ENCODE results near the gene SGCA.

DNA sequence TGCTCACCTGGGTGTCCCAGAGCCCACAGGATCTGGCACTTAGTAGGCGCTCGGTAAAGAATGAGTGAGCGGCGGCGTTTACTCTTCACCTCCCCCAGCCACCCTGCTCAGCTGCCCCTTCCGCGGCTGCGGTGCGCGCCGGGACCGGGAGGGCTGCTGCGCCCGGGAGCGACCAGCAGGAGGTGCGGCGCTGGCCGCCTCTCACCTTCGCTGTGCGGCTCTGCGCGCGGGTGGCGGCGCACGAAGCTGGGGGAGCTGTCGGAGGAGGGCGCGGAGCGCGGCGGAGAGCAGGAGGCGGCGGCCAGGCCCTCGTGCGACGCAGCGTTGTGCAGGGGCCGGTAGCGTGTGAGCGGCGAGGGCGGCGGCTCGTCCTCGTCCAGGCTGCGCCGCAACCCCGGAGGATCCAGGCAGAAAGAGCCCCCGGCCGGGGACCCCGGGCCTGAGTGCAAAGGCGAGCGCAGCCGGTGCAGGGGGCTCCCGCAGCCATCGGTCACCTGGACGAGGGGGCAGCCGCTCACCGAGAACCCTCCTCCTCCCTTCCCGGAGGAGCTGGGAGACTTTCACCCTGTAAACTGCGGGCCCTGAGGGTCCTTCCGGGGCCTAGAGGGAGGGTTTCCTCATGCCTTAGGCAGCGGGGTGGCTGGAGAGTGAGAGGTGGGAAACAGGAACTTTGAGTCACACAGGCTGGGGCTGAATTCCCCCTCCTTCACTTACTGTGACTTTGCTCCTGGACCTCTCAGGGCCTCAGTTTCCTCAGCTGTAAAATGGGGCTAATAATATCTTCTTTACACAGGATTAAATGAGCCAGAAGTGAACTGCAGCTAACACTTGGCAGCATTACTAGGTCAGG is 48.4 kb upstream of the SGCA start:
- peak; percentile 28 to 62 for TF ChIP-seq RAD21 (IDR thresholded peaks at IDR 0.05 in 1 of 2, conservative IDR thresholded peaks at IDR 0.05 in 1 of 2; ENCODE audit: low read depth in 2 of 2, low read length in 2 of 2)
- no peak for TF ChIP-seq CHD2 (IDR thresholded peaks at IDR 0.05; ENCODE audit: low read length)
- peak; percentile 70 to 83 (median 75) for TF ChIP-seq CTCF (IDR thresholded peaks at IDR 0.05; ENCODE audit: control extremely low read depth in 1 of 3, insufficient read depth in 1 of 3, low read depth in 1 of 3, low read length in 3 of 3)
- TF ChIP-seq MAFK (IDR thresholded peaks at IDR 0.05; ENCODE audit: low read depth, low read length), result no peak
- TF ChIP-seq PHF8 (conservative IDR thresholded peaks at IDR 0.05; ENCODE audit: low read depth, low read length), result peak; percentile 45; the same call in 1 of the 2 replicates
- no peak for TF ChIP-seq KDM5A (IDR thresholded peaks at IDR 0.05; ENCODE audit: low read length)
- TF ChIP-seq EP300 (IDR thresholded peaks at IDR 0.05; ENCODE audit: borderline replicate concordance in 1 of 2, low read depth in 2 of 2, low read length in 2 of 2), result 0 out of 3 replicates have a peak, but pooled peaks of 1 of the 2 experiments have one; percentile 23
- no peak; a peak in 2 of 4 replicates for TF ChIP-seq HDAC2 (IDR thresholded peaks at IDR 0.05; ENCODE audit: borderline replicate concordance in 1 of 2, low read depth in 2 of 2, low read length in 2 of 2)
- no peak for TF ChIP-seq SP1 (IDR thresholded peaks at IDR 0.05; ENCODE audit: low read depth, low read length)
- TF ChIP-seq CHD1 (IDR thresholded peaks at IDR 0.05; ENCODE audit: low read depth, low read length), result no peak
